ENCODE measurements around the gene SESN2.

DNA sequence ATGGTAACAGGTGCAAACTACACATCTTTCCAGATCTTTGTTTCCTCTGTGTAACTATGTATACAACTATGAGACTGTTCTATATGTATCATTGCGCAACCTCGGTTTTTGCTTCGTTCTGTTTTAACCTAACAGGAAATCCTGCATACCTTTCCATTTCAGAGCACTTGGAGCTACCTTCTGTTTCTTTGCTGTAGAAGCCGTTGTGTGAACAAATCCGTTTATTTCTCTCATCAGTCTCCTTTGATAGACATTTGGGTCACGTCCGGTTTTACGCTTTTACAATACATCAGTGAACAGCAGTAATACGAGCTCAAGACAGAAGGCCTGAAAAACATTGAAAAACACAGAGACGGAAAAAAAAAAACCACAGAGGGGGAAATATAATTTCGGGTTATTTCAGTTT, 12.9 kb upstream of the SESN2 start:
- TF ChIP-seq CTCF (conservative IDR thresholded peaks at IDR 0.05; ENCODE audit: low read length) = no peak
- no peak for TF ChIP-seq EZH2phosphoT487 (IDR thresholded peaks at IDR 0.05; ENCODE audit: borderline replicate concordance)
